LHCN-M2 (cell line): ENCODE measurements around the gene ETDC. TPM values are rescaled to one million over a fixed set of nuclear protein-coding genes. Genes with fewer than 3 reads are reported as not detected.
"Not testable (repeated sequence)": the region's sequence is repeated elsewhere in the genome, so short reads cannot be mapped to it uniquely, and the experiment has no call there.

Source experiments
- DNase-seq: peaks from one replicate; pipeline ENCODE4 v3.0.0-alpha.2; 2012; ENCODE audit warnings: low read depth
- polyA plus RNA-seq: library from polyadenylated mRNA; unstranded; fragments of >200 nt; gene quantifications from one replicate; pipeline ENCODE4 v1.2.1, GENCODE V29; 2012; ENCODE audit warnings: missing spikeins
- total RNA-seq: library from RNA; depleted of rRNA; stranded (reverse); fragments of >200 nt; gene quantifications from 2 replicates; pipeline ENCODE4 v1.2.3, GENCODE V29; 2014; rRNA removed

Gene ETDC
- not detected in 2 replicates for total RNA-seq
- not detected for polyA plus RNA-seq

- DNase-seq = no peak
Measured at GRCh38 chrX:135309430-135309923, at the start of gene ETDC. TSS of gene ETDC (plus strand) at chrX:135309480. CDS start at chrX:135309480, 0 bp downstream.

DNA sequence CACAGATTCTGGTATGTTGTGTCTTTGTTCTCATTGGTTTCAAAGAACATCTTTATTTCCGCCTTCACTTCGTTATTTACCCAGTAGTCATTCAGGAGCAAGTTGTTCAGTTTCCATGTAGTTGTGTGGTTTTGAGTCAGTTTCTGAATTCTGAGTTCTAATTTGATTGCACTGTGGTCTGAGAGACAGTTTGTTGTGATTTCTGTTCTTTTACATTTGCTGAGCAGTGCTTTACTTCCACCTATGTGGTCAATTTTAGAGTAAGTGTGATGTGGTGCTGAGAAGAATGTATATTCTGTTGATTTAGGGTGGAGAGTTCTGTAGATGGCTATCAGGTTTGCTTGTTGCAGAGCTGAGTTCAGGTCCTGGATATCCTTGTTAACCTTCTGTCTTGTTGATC lies 48.3 kb upstream of the ETDC start:
- not testable (repeated sequence) for DNase-seq

DNA sequence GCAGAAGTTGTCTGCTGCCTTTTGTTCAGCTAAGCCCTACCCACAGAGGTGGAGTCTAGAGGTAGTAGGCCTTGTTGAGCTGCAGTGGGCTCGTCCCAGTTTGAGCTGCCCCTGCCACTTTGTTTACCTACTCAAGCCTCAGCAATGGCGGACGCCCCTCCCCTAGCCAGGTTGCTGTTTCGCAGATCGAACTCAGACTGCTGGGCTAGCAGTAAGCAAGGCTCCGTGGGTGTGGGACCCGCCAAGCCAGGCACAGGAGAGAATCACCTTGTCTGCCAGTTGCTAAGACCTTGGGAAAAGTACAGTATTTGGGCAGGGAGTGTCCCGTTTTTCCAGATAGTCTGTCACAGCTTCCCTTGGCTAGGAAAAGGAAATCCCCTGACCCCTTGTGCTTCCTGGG lies 45.9 kb upstream of the ETDC start:
- DNase-seq = not testable (repeated sequence)

DNA sequence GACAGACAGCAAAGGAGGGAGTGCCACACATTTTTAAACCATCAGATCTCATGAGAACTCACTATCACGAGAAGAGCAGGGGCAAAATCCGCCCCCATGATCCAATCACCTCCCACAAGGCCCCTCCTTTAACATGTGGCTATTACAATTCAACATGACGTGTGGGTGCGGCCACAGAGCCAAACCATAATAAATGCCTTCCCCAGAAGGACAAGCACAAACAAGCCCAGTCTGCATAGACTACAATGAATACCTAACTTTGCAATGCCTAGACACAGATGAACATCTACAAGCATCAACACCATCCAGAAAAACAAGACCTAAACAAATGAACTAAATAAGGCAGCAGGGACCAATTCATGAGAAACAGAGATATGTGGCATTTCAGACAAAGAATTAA lies 45.1 kb upstream of the ETDC start:
- DNase-seq = no peak

DNA sequence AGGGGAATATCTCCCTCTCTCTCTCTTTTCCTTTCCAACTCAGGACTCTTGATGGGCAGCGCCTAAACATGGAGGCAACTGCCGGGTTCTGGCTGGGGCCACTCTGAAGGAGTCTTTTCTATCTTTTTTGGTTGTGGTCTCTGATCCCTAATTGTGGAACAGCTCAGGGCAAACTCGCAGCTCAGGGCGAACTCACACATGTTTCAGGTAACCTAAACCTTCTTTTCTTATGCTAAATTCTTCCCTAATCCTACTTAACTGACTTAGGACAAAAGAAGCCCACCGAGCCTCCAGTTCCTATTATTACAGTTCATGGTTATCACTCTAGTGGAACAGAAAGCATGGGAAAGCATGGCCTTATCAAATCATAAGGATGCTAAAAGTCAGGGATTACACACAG lies 36.1 kb upstream of the ETDC start:
- DNase-seq = no peak

DNA sequence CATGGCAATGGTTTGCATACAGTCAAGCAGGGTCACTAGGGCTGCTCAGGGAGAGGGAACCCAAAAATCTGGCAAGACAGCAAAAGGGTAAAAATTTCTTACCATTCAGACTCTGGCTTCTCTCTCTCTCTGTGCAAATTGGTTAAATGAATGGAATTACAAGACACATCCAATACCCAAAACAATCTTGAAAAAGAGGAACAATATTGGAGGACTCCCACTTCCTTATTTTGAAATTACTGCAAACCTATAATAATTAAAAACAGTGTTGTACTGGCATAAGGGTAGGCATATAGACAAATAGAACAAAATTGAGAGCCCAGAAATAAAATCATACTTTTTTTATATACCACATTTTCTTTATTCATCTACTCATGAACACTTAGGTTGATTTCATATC lies 33.3 kb upstream of the ETDC start:
- no peak for DNase-seq

GRCh38 chrX:135287266-135287823 lies 21.9 kb upstream of the ETDC start:
- no peak for DNase-seq

GRCh38 chrX:135295238-135295943 lies 13.9 kb upstream of the ETDC start:
- no peak for DNase-seq

- no peak for DNase-seq
Measured at GRCh38 chrX:135295944-135296305, 13.4 kb upstream of the ETDC start.

DNA sequence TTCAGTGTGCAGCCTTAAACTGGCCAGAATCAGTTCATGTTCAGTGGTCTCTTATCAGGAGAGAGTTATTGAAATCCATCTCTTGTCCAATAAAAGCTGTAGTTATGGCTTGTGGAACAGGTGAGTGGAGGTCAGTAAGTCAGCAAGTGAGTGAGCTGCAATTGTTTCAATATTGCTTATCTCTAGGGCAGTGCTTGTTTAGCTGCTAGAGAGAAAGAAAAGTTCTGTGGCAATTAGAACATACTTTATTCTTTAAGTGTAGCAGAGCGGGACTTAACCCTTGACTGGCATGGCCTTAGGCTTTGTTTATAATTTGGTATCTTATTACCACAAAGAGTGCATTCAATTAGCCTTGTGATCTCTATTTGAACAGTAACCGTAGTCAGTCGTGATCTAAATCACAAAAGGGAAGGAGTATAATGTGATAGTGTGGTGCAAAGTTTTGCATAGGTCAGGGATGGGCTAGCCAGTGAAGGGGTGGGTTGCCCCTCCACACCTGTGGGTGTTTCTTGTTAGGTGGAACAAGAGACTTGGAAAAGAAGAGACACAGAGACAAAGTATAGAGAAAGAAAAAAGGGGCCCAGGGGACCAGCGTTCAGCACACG lies 6.9 kb upstream of the ETDC start:
- DNase-seq = no peak

- no peak for DNase-seq
Measured at GRCh38 chrX:135304741-135305140, 4.5 kb upstream of the ETDC start.

- no peak for DNase-seq
Measured at GRCh38 chrX:135307171-135307570, 2.1 kb upstream of the ETDC start.

- no peak for DNase-seq
Measured at GRCh38 chrX:135308345-135308855, 880 bp upstream of the ETDC start.

GRCh38 chrX:135315864-135316263 lies 6.6 kb downstream of the ETDC start:
- no peak for DNase-seq

DNA sequence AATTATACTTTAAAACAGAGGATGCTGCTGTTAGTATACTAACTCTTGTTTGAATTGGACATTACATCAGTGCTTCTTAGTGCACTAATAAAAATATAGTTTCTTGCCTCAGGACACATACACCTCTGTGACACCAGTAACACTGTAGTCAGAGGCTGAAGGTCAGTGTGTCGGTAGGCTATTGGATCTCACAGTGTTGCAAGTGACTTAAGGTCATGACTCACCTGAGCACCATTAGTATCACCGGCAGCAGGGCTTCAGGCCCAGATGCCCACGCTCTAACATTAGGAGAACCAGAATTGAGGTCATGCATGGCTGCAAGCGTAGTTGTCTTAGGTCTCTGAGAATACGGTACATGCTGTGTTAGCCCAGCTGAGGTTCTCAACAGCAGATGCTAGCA lies 15.2 kb downstream of the ETDC start:
- no peak for DNase-seq

- not testable (repeated sequence) for DNase-seq
Measured at GRCh38 chrX:135325036-135325818, 15.9 kb downstream of the ETDC start.

GRCh38 chrX:135327299-135327698 lies 18.0 kb downstream of the ETDC start:
- DNase-seq = peak; percentile 88

DNA sequence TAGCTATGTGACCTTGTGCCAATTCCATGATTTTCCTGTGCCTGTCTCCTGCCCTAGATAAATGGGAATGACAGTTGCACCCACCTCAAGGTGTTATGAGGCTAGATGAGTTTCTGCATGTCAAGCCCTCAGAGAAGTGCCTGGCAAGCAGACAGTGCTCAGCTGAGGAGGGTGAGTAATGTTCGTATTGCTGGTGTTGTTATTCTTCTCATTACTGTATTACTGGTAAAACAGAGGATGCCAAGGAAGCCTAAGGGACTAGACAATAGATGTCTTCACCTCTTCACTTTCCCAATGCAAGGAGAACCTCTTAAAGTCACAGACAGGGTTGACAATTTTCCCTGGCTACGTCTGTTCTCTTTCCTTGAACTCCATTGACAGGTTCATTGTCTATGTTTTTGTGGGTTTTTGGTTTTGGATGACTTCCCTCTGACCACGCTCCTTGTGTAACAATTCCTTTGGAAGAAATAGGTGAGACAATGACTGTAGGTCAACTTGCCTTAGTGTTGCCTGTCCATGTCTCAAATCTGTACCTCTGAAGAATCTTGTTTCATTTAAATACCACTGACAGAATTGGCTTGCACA lies 19.2 kb downstream of the ETDC start:
- DNase-seq = no peak

DNA sequence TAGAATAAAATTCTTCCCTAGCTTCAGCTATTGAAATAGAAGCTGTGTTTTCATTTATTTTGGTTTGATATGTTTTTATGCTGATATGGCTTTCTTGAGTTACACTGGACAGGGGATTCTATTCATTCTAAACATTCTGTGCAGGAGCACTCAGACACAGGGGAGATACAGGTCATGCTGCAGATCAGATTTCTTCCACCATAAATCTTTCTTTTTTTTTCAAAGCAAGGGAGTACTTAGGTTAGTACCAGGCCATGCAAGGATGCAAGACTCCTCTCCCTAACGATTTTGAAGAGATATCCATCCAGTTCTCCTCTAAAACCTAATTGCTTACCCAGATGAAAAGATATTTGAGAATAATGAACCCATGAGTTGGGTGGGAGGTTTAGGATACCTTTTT lies 21.4 kb downstream of the ETDC start:
- DNase-seq = no peak

DNA sequence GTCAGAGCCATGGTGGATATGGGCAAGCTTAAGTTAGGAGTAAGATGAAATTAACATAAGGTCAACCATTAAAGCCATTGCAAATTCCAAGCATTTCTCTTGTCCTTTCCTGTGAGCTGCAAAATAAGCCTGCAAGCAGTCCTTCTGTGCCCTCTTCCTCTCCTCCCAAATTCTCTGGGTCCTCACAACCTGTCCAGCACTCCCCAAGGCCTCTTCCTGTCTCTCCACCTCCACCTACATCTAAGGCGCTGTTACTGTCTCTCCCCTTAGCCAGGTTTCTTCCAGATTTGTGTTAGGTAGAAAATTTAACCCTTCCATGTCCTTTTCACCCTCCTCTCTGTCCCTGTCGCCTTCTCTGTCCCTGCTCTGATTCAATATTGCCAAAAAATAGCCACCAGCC lies 22.2 kb downstream of the ETDC start:
- DNase-seq = no peak

DNA sequence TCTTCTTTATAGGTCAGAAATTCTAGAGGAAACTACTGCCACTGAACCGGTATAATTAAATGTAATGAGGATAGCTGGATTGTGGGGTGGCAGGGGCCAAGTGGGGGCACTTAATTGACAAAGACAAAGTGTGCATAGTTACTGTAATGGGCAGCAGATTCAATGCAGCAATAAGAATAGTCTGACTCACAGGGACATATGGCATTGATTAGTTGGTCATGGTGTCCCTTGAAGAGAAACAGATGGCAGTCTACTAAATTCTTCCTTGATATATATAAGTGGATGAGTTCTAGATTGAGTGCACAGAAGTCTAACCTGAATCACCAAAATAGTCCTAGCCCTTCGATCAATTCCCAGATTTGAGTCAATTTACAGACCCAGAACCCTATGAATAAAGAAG lies 31.6 kb downstream of the ETDC start:
- DNase-seq = no peak
